SU-DHL-6 (cell line): ENCODE data around the gene MYT1.
"Not testable (repeated sequence)": the region's sequence is repeated elsewhere in the genome, so short reads cannot be mapped to it uniquely, and the experiment has no call there.

Experiments used
- EZH2phosphoT487 ChIP-seq: fragments of 200-600 bp; sonication (generic), shearing (Covaris generic); conservative IDR thresholded peaks from 2 replicates; pipeline ENCODE4 v1.6.1; 2018; ENCODE audit warnings: mild to moderate bottlenecking, antibody characterized with exemption, low read length, moderate library complexity, mixed read lengths
- TF ChIP-seq, protein P1 (sequence below): fragments of 200-600 bp; sonication (generic); IDR thresholded peaks from one replicate; pipeline ENCODE4 v1.5.1; 2017; ENCODE audit warnings: antibody characterized with exemption, mild to moderate bottlenecking, low read length, moderate library complexity; ENCODE audit not compliant: insufficient read depth, poor library complexity, severe bottlenecking

GRCh38 chr20:64117432-64117777, 46.8 kb upstream of the MYT1 start:
- TF ChIP-seq, protein P1, sequence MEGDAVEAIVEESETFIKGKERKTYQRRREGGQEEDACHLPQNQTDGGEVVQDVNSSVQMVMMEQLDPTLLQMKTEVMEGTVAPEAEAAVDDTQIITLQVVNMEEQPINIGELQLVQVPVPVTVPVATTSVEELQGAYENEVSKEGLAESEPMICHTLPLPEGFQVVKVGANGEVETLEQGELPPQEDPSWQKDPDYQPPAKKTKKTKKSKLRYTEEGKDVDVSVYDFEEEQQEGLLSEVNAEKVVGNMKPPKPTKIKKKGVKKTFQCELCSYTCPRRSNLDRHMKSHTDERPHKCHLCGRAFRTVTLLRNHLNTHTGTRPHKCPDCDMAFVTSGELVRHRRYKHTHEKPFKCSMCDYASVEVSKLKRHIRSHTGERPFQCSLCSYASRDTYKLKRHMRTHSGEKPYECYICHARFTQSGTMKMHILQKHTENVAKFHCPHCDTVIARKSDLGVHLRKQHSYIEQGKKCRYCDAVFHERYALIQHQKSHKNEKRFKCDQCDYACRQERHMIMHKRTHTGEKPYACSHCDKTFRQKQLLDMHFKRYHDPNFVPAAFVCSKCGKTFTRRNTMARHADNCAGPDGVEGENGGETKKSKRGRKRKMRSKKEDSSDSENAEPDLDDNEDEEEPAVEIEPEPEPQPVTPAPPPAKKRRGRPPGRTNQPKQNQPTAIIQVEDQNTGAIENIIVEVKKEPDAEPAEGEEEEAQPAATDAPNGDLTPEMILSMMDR, result not testable (repeated sequence)
- TF ChIP-seq EZH2phosphoT487, result not testable (repeated sequence)
